Neural crest cell (in vitro differentiated cells): ENCODE data around the gene UNK. TPM values are rescaled to one million over a fixed set of nuclear protein-coding genes. Genes with fewer than 3 reads are reported as not detected.

Experiments used
- DNase-seq: peaks from one replicate; pipeline ENCODE4 v3.0.0; 2021; ENCODE audit warnings: low read depth, mixed read lengths, low spot score
- H3K27ac Mint-ChIP-seq: one replicate; pipeline ENCODE4 v1.8.0; 2021; ENCODE audit warnings: mild to moderate bottlenecking, mixed read lengths; ENCODE audit not compliant: unreplicated experiment
- H3K27me3 Mint-ChIP-seq: 2 replicates; pipeline ENCODE4 v1.8.0; 2021; ENCODE audit warnings: low read depth, mild to moderate bottlenecking, mixed read lengths
- H3K36me3 Mint-ChIP-seq: 2 replicates; pipeline ENCODE4 v1.8.0; 2021; ENCODE audit warnings: low read depth, mild to moderate bottlenecking, mixed read lengths
- H3K4me1 Mint-ChIP-seq: 2 replicates; pipeline ENCODE4 v1.8.0; 2021; ENCODE audit warnings: mixed read lengths
- H3K4me3 Mint-ChIP-seq: one replicate; pipeline ENCODE4 v1.8.0; 2021; ENCODE audit warnings: mild to moderate bottlenecking, mixed read lengths
- H3K9me3 Mint-ChIP-seq: 2 replicates; pipeline ENCODE4 v1.8.0; 2021; ENCODE audit warnings: mixed read lengths
- CTCF ChIP-seq: fragments of 200-600 bp; sonication (generic); conservative IDR thresholded peaks from 2 replicates; pipeline ENCODE4 v1.5.0; 2021; ENCODE audit warnings: antibody characterized with exemption, mild to moderate bottlenecking
- total RNA-seq: library from RNA; stranded (reverse); gene quantifications from 2 replicates; pipeline ENCODE4 v1.2.1, GENCODE V29; 2021

Gene UNK
- total RNA-seq, 1 donor from 2014 or later, result 49.3 TPM

- H3K9me3 Mint-ChIP-seq, result peaks cover 3% of the 10 kb centered on the region
- H3K27me3 Mint-ChIP-seq, result peaks cover 4% of the 10 kb centered on the region
- H3K4me3 Mint-ChIP-seq, result peak overlapping the region; percentile 97
- TF ChIP-seq CTCF, result peak; percentile 79
- no peak overlapping the region for H3K27ac Mint-ChIP-seq
- DNase-seq, result no peak
- peaks cover 52% of the 10 kb centered on the region for H3K4me1 Mint-ChIP-seq
- peaks cover 17% of the 10 kb centered on the region for H3K36me3 Mint-ChIP-seq
Observed at GRCh38 chr17:75783069-75783783, 1.4 kb upstream of the UNK start.

GRCh38 chr17:75783803-75784472 is 668 bp upstream of the UNK start:
- DNase-seq, result no peak
- peak overlapping the region; percentile 97 for H3K4me3 Mint-ChIP-seq
- peaks cover 3% of the 10 kb centered on the region for H3K9me3 Mint-ChIP-seq
- peaks cover 4% of the 10 kb centered on the region for H3K27me3 Mint-ChIP-seq
- peak overlapping the region; percentile 89 for H3K27ac Mint-ChIP-seq
- TF ChIP-seq CTCF, result no peak
- H3K36me3 Mint-ChIP-seq, result peaks cover 11% of the 10 kb centered on the region
- peaks cover 51% of the 10 kb centered on the region for H3K4me1 Mint-ChIP-seq

GRCh38 chr17:75785016-75785890 is 647 bp downstream of the UNK start:
- peak overlapping the region; percentile 100 for H3K27ac Mint-ChIP-seq
- peak overlapping the region; percentile 97 for H3K4me3 Mint-ChIP-seq
- H3K9me3 Mint-ChIP-seq, result no peaks in the 10 kb centered on the region
- peaks cover 6% of the 10 kb centered on the region for H3K36me3 Mint-ChIP-seq
- H3K27me3 Mint-ChIP-seq, result no peaks in the 10 kb centered on the region
- H3K4me1 Mint-ChIP-seq, result peaks cover 44% of the 10 kb centered on the region
- DNase-seq, result peak; percentile 80
- no peak for TF ChIP-seq CTCF

- H3K4me1 Mint-ChIP-seq, result peaks cover 18% of the 10 kb centered on the region
- H3K9me3 Mint-ChIP-seq, result no peaks in the 10 kb centered on the region
- H3K27ac Mint-ChIP-seq, result no peak overlapping the region
- no peak for TF ChIP-seq CTCF
- no peak for DNase-seq
- H3K27me3 Mint-ChIP-seq, result no peaks in the 10 kb centered on the region
- peaks cover 6% of the 10 kb centered on the region for H3K36me3 Mint-ChIP-seq
- peak overlapping the region; percentile 14 for H3K4me3 Mint-ChIP-seq
Observed at GRCh38 chr17:75791254-75791653, 6.6 kb downstream of the UNK start.

GRCh38 chr17:75793460-75793859 is 8.9 kb downstream of the UNK start:
- Mint-ChIP-seq H3K9me3 (no peaks in the 10 kb centered on the region), H3K4me3 (no peak overlapping the region), H3K27ac (no peak overlapping the region), H3K36me3 (peaks cover 6% of the 10 kb centered on the region), H3K4me1 (peaks cover 9% of the 10 kb centered on the region), H3K27me3 (no peaks in the 10 kb centered on the region)
- no peak for TF ChIP-seq CTCF
- no peak for DNase-seq
